ENCODE results near the gene PPP6C.

DNA sequence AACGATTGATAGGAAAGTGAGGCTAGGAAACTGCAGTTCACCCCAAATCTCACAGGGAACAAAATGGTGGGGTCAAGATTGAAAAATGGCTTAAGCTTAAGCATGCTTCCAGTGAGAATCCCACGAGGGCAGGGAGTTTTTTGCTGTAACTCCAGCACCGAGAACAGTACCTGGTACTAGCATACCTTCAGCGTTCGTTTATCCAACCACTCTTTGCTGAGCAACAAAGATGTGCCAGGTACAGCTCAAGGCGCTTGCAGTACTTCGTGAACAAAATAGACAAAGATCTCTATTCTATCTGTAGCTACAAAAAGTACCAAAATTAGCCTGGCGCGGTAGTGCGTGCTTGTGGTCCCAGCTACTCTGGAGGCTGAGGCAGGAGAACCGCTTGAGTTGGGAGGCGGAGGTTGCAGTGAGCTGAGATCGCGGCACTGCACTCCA, 778 bp upstream of the PPP6C start:
- TF ChIP-seq POLR2A (IDR thresholded peaks at IDR 0.05; ENCODE audit: low read depth, low read length) (no peak), TAF1 (IDR thresholded peaks at IDR 0.05; ENCODE audit: borderline replicate concordance, low read depth, low read length) (no peak)
